OCI-M2 (cell line): ENCODE data around the gene SVEP1.
"Not testable (repeated sequence)": the region's sequence is repeated elsewhere in the genome, so short reads cannot be mapped to it uniquely, and the experiment has no call there.

ENCODE experiments used
- DNase-seq: peaks from one replicate; lab custom pipeline; 2025; ENCODE audit not compliant: unreplicated experiment; lab: John Stamatoyannopoulos, UW

SVEP1 gene

GRCh38 chr9:110579034-110579861 lies at the start of gene SVEP1:
Gene SVEP1, minus strand, starts transcription at chr9:110579741. Its CDS starts 198 bp downstream, at chr9:110579543.
- no peak for DNase-seq

DNA sequence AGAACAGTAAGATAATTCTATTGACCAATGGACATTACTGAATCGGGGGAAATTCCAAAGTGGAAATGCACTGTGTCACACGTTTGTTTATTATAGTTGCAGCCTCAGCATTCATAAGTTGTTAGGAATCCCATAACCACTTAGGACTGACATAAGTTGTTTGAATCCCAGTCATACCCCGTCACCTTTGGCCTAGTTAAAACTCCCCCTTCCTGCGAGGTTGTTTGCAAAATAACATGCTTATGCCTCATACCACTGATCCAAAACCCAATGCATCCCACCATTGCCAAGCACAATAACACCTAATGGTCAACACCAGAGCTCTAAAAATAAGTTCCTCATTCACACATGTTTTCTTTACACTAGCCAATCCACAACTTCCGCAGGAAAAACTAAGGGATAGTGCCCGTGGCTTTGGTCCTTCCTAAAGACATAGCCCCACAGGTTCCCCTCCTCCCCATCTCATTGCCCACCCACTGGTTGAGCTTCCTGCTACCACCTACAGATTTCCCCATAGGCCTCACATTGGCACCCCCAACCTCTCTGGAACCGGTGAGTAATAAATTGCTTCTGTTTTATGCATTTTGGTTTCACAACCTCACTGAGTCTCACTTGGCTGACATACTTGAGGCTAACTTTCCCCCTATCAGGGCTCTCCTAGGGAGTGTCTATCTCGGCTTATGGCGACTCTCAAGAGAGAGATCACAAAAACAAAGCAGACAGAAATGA lies 46.7 kb upstream of the SVEP1 start:
- DNase-seq, result no peak

GRCh38 chr9:110623462-110624025 lies 44.0 kb upstream of the SVEP1 start:
- no peak for DNase-seq

DNA sequence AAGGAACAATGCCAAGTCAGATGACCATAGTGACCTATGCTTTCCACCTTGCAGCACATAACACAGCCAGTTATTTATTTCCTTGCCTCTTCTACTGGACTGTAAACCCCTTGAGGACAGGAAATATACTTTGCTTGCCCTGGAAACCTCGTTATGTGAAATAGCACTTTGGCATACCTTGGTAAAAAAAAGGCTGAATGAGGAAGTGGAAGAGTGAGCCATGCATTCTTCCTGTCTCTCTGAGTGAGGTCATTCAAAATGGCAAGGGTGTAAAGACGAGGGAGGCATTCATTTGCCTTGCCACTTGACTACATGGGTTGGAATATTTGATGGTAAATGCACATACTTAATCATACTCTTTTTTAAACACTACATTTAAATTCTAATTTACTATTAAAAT lies 42.8 kb upstream of the SVEP1 start:
- DNase-seq, result no peak

DNA sequence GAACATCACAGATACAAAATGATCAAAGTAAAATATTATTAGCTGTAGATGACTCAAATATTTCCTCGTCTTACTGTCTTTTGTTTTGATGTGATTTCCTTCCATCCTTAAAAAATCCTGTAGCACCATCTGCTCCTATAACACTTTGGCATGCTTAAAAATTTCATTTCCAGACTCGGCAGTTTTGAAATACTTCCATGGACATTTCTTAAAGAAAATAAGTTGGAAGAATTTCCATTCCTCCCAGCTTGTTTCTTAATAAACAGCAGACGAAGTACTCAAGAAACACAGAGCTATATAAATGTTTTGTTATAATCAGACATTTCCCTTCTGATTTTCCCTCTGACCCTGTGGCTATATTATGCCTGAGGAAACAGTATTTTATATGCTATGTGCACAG lies 41.2 kb upstream of the SVEP1 start:
- no peak for DNase-seq

DNA sequence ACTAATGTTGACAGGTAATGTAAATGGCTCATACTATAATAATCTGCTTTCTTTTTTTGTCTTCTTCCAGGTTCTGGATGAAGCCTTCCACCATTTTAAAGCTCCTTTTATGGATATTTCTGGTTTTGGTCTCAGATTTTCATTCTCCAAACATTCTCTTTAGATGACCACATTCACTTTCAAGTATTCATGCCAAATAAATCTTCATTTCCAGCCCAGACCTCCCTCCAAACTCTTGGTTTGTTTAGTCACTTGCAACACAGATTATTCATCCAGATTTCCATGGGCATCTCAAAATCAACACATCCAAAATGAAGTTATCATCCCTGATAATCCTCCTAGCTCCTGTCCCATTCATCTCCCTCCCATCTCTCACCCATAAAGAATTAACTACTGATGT lies 40.3 kb upstream of the SVEP1 start:
- no peak for DNase-seq

DNA sequence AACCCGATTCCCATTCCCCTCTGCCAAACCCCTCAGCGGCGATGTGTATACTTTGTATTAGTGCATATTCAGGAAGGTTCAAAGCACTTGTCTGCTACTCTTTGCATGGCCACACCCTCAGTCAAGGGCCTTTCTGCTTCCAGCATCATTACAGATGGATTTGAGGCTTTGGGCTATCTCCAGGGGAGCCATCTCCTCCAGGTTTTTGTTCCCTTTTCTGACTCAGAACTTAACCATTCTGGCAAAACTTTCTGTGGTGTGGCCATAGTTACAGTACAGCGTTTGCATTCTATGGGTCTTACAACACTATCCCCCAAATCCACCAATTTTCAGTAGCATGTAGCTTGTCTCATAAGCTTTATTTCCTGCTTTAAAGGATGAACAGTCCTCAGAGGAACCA lies 36.0 kb upstream of the SVEP1 start:
- DNase-seq, result no peak

- DNase-seq, result not testable (repeated sequence)
Observed at GRCh38 chr9:110614576-110614975, 35.0 kb upstream of the SVEP1 start.

DNA sequence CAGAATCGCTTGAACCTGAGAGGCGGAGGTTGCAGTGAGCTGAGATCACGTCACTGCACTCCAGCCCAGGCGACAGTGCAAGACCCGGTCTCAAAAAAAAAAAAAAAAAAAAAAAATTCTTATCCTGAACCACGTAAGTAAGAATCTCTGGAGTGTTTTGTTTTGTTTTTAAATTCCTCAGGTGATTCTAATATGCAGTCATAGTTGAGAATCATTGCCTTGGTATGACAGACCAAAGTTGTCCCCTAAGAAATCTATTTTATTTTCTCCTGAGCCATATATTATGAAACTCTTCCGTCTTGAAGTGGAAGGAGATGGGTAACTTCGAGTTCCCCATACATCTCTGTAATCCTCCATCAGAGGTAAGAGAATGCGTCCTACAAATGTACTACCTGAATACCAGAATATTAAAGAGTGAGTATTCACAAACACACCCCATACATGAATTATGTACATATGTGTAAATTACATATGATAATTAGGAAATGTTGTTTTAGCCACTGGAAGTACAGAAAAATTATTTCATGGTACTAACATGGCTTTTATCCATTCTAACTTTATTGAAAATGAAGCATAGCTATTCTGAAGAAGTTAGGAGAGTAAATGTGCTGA lies 26.7 kb upstream of the SVEP1 start:
- DNase-seq, result no peak

GRCh38 chr9:110605565-110605964 lies 26.0 kb upstream of the SVEP1 start:
- DNase-seq, result no peak

GRCh38 chr9:110604171-110604601 lies 24.6 kb upstream of the SVEP1 start:
- DNase-seq, result no peak

DNA sequence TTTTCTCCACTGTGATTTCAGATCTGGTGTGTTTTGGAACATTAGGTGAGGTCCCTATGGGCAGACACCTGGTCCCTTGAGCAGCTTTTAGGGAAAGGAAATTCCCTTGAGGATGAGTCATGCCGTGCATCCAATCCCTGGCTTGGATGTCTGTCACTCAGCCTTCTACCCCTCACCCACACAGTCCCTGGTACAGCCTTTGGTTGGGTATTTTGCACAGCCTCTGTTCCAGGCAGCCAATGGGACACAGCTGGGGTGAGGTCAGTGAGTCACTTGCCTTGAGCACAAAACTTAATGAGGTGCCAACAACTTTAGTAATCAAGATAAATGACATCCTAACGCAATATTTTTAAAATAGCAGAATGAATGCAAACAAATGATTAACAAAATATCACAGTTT lies 22.7 kb upstream of the SVEP1 start:
- no peak for DNase-seq

DNA sequence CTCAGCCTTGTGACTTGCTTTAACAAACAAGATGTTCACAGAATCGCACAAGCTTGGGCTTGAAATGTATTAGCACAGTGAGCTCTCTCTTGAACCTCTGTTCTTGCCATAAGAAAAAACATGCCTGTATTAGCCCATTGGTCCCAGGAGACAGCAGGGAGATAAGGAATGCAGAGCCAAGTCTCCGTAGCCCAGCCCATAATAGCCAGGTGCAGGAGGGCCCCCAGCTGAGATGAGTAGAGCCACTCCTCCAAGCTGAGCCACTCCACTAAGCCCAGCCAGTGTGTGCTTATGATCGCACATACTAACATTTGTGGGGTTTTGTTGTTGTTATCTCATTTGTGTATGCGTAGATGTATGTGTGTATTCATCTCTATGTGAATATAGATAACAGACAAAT lies 21.6 kb upstream of the SVEP1 start:
- DNase-seq, result no peak

DNA sequence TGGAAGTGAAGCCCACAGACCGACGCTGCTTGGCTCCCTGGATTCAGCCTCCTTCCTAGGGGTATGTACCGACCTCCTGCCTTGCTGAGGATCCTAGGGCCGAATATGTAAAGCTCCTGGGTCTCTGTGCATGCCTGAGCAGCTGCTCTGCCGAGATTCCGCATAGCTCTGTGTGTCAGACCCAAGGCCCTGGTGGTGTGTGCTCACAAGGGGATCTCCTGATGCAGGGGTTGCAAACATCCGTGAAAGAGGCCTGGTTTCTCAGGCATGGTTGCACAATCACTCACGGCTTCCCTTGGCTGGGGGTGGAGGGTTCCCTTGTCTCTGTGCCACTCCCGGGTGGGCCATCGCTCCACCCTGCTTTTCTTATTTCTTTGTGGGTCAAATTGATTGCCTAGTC lies 19.9 kb upstream of the SVEP1 start:
- DNase-seq, result no peak

DNA sequence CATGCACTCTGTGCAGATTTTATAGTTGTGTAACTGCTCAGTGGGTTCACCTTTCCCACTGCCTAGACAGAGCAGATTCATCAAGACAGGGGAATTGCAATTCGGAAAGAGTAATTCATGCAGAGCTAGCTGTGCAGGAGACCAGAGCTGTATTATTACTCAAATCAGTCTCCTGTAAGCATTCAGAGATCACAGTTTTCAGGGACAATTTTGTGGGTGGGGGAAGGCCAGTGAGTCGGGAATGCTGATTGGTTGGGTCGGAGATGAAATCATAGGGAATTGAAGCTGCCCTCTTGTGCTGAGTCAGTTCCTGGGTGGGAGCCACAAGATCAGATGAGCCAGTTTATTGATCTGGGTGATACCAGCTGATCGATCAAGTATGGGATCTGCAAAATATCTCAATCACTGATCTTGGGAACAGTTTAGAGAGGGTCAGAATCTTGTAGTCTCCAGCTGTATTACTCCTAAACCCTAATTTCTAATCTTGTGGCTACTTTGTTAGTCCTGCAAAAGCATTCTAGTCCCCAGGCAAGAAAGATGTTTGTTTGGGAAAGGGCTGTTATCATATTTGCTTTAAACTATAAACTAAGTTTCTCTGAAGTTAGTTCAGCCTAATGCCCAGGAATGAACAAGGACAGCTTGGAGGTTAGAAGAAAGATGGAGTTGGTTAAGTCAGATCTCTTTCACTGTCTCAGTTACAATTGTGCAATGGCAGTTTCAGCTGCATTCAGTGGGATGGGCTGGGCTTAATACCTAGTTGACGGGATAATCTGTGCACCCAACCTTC lies 12.7 kb upstream of the SVEP1 start:
- DNase-seq, result no peak

- DNase-seq, result no peak
Observed at GRCh38 chr9:110591526-110591925, 12.0 kb upstream of the SVEP1 start.

- DNase-seq, result no peak
Observed at GRCh38 chr9:110590816-110591215, 11.3 kb upstream of the SVEP1 start.

- DNase-seq, result no peak
Observed at GRCh38 chr9:110588296-110588695, 8.8 kb upstream of the SVEP1 start.

- DNase-seq, result no peak
Observed at GRCh38 chr9:110583237-110583636, 3.7 kb upstream of the SVEP1 start.

- DNase-seq, result no peak
Observed at GRCh38 chr9:110582156-110582555, 2.6 kb upstream of the SVEP1 start.

GRCh38 chr9:110580850-110581249 lies 1.3 kb upstream of the SVEP1 start:
- DNase-seq, result no peak
